ENCODE data around the gene ZGRF1.
"Not testable (repeated sequence)": the region's sequence is repeated elsewhere in the genome, so short reads cannot be mapped to it uniquely, and the experiment has no call there.

ZGRF1 gene

DNA sequence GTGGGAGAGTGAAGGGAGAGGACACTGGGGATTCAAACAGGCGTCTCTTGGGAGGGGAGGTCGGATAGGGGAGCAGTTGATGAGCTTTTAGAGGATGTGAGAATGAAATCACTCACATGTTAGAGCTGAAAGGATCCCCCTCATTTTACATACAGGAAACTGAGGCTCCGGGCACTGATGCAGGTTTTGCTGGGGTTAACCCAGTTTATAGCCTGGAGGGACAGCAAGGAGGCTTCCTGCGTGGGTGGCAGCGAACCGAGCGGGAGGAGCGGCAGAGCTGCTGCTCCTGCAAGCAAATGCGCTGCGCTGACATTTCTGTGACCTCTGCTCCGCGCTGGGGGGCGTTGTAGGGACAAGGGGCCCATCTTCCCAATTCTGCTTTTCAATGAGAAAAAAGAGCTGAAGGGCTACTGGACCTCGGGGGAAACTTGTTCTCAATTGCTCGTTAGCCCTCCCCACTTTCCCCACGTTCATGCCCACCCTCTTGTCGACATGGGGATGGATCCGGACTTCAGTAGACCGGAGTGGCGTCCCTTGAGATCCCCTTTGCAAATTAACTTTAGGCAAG, 119.6 kb downstream of the ZGRF1 start:
- in situ Hi-C loops (cut with MboI; ENCODE audit: low sequenced_read_pairs): no loop called here

DNA sequence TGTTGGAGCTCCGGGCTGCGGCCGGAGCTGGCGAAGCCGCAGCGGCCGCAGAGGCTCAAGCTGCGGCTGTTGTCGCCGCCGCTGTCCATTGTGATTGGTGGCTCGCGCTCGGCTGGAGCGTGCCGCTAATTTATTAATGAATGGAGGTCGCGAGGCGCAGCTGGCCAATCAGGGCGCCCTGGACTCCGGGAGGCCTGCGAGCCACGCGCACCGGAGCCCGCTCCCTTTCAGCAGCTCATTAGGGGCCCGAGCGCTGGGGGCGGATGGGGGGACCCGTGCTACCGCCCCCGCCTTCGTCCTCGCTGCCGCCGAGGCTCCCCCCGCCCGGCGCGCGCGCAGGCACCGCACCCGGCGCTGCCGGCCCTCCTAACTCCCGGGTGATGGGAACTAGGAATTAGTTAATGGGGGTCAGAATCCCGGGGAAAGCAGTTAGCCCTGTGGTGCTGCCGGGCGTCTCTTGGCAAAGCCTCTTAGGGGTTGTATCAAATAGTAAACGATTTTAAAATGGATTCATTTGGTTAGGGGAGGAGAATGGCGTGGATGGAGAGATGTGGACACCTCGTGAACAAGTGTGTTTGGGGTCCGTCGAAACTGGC, 120.1 kb downstream of the ZGRF1 start:
- in situ Hi-C loops (cut with MboI; ENCODE audit: low sequenced_read_pairs): no loop called here

DNA sequence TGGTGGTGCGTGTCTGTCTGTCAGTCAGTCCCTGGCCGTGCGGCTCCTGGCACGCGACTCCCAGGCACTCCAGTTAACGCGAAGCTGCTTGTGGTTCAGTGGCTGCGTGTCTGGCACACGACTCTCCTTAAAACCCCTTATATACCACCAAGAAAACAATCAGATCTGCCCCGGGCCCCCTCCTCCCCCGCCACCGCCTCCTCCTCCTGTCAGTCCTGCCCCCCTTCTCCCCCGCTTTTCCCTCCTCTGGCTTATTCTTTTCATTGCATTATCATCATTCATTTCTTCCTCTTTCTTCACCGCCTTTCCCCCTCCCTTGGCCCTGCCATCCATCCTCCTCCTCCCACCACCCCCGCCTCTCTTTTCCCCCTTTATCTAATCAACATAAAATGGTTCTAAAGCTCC, 120.6 kb downstream of the ZGRF1 start, which contains the start of gene NEUROG2:
NEUROG2 (minus strand) TSS at position 115 of the 405 bp plus-strand sequence. CDS start 705 bp downstream, outside the sequence.
- in situ Hi-C loops (cut with MboI; ENCODE audit: low sequenced_read_pairs): no loop called here

- in situ Hi-C loops (cut with MboI; ENCODE audit: low sequenced_read_pairs): no loop called here
Measured at GRCh38 chr4:112515198-112516065, 121.3 kb downstream of the ZGRF1 start.

DNA sequence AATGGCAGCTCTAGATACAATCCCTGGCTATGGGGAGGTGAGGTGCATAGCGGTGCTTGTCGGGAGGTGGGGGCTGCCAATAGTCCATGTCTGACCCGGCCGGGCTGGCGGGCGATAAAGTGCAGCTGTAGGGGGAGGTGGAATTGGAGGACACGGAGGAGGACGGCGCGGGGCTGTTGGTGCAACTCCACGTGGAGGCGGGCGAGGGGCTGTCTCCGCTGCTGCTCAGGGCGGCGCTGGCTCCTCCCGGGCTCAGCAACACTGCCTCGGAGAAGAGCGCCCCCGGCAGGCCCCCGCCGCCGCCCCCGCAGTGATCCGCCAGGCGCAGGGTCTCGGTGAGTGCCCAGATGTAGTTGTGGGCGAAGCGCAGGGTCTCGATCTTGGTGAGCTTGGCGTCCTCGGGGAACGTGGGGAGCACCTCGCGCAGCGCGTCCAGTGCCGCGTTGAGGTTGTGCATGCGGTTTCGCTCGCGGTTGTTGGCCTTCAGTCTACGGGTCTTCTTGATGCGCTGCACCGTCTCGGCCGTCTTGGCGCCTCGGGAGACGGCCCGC, 122.0 kb downstream of the ZGRF1 start:
- in situ Hi-C loops (cut with MboI; ENCODE audit: low sequenced_read_pairs): no loop called here

DNA sequence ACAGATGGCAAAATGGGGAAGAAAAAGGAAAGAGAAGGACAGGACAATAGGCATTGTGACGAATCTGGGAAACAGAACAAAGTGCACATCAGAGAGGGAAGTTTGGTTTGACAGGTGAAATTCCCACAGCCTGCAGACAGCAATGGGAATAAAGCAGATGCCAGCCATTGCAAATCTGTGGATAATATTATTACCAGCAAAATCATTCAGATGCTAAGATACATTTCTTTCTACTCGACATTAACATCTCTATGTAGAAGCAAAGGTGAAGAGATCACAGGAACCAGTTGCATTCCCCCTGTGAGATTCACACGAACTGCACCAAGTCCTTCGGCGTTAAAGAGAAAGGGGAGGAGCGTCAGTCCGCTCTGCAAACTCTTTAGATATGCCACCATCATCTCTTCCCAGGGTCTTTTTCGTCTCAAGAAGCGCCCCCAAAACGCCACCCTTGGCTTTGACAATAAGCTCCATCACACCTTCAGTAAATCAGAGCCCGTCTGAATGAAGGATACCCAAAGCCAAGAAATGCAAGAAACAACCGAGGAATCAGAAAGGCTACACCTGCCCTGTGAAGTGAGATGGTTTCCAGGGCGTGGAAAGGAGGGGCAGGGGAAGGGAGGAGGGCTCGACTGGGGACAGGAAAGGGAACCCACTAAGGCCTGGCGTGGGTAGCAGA, 122.6 kb downstream of the ZGRF1 start:
- in situ Hi-C loops (cut with MboI; ENCODE audit: low sequenced_read_pairs): no loop called here

DNA sequence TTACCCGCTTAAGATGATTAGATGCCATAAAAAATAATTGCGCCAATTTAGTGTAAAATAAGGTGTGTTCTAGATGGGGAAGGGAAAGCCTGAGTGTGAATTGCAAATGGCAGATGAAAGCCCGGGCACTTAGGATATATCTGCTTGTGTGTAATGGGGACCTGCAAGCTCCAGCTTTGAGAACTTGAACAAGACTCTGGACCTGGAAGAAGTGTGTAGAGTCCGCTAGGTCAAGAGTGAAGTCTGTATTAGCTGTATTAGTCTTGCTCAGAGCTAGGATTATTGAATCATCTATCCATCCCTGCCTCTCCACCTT, 124.9 kb downstream of the ZGRF1 start:
- in situ Hi-C loops (cut with MboI; ENCODE audit: low sequenced_read_pairs): no loop called here

GRCh38 chr4:112511093-112511802, 125.5 kb downstream of the ZGRF1 start:
- in situ Hi-C loops (cut with MboI; ENCODE audit: low sequenced_read_pairs): no loop called here

DNA sequence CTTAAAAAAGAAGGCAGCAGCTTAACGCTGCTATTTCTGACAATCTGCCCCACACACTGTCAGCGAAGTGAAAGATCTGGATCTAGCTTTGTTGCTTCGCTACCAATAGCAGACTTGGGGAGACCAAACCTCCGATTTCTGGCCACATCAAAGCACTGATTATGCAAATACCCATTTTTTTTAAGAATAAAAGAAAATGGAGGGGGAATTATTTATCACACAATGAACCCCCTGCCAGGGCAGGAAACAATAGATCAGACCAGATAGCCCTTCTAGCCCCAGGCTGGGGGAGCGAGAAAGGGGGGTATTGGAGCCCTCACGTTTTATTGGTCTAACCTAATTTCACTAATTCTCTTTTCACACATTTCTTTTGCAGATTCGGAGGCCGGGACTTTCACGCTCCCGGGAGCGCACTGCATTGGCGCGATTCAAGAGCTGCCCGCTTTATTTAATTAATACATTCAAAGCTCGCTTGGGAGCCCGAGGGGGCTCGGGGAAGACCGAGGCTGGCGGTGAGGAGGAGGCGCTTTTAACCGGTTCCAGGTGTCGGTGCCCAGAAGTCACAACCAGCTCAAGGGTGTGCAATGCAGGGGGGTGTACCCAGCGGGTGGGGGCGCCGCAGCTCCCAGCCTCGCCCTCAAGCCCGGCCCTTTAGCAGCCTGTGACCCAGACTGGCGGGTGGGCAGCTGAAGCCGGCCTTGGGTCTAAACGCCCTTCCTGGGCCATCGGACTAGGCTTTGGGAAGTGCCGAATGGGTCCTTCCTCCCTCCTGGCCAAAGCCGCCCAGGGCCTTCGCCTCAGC, 126.2 kb downstream of the ZGRF1 start:
- in situ Hi-C loops (cut with MboI; ENCODE audit: low sequenced_read_pairs): no loop called here

- in situ Hi-C loops (cut with MboI; ENCODE audit: low sequenced_read_pairs): no loop called here
Measured at GRCh38 chr4:112509243-112510141, 127.2 kb downstream of the ZGRF1 start.

GRCh38 chr4:112508356-112508755, 128.4 kb downstream of the ZGRF1 start:
- in situ Hi-C loops (cut with MboI; ENCODE audit: low sequenced_read_pairs): no loop called here

DNA sequence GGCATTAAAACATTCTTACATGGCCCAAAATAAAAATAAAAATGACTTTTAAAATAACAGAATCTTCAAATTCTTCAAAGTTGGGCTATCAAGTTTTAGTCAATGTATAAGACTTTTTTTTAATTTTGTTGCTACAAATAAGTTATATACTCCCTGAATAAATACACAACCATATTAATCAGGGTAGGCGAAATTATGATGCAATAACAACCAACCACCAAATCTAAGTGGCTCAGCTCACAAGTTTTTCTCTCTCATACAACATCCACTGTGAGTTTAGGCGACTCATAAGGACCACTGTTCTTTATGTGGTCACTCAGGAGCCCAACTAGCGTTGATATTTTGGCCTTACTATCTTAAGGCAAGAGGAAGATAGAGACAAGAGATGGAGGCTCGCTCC, 131.9 kb downstream of the ZGRF1 start:
- in situ Hi-C loops (cut with MboI; ENCODE audit: low sequenced_read_pairs): no loop called here

DNA sequence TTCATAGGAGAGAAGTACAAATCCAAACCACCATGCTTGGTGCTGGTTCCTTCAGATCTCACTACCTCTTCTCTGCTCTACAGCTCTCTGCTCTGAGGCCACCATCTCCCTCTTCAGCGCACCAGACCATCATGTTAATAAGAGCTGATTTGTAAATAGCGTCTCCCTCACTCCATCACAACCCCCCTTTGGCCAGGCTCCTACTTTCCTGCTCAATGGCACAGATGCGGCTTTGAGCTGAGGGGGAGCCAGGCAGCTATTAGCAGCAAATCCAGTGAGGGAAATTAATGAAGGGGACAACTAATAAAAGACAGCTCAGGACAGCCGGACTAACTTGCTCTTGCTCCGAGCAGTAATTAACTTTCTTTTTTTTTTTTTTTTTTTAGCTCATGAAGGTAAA, 133.8 kb downstream of the ZGRF1 start:
- in situ Hi-C loops (cut with MboI; ENCODE audit: low sequenced_read_pairs): no loop called here

DNA sequence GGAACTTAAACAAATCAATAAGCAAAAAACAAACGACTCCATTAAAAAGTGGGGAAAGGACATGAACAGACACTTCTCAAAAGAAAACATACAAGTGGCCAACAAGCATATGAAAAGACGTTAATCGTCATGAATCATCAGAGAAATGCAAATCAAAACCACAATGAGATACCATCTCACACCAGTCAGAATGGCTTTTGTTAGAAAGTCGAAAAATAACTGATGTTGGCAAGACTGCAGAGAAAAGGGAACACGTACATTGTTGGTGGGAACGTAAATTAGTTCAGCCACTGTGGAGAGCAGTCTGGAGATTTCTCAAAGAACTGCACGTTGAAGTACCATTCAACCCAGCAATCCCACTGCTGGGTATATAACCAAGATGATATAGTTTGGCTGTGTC, 144.4 kb downstream of the ZGRF1 start:
- in situ Hi-C loops (cut with MboI; ENCODE audit: low sequenced_read_pairs): no loop called here

- in situ Hi-C loops (cut with MboI; ENCODE audit: low sequenced_read_pairs): not testable (repeated sequence)
Measured at GRCh38 chr4:112490808-112491207, 145.9 kb downstream of the ZGRF1 start.

Data from HL-60/S4 treated with phorbol 12-myristate 13-acetate at 8.2 ng/mL for 4 days and 3 days (cell line).